Stomach (tissue), 9 donors: Measurements from ENCODE around the gene PASD1. TPM values are rescaled to one million over a fixed set of nuclear protein-coding genes. Genes with fewer than 3 reads are reported as not detected.

ENCODE experiments used
- DNase-seq, 2 donors: peaks; one replicate each; pipeline versions ENCODE4 v3.0.0 to v3.0.0-alpha.2; 2013 to 2019
- H3K27ac ChIP-seq, 5 donors: fragments of 200-600 bp in 4 of 5; sonication (generic) in 4 of 5; one replicate each; pipeline ENCODE4 v1.5.1; 2013 to 2019; ENCODE audit warnings: mild to moderate bottlenecking in 1 of 5, moderate library complexity in 1 of 5
- H3K27me3 ChIP-seq, 3 donors: fragments of 200-600 bp; sonication (generic); one replicate each; pipeline ENCODE4 v1.5.1; 2017 to 2019; ENCODE audit warnings: mixed run types in 1 of 3
- H3K36me3 ChIP-seq, 4 donors: fragments of 200-600 bp; sonication (generic); 1 replicate in 3 of 4; 2 replicates in 1 of 4; pipeline ENCODE4 v1.5.1; 2016 to 2019
- H3K4me1 ChIP-seq, 4 donors: fragments of 200-600 bp; sonication (generic); one replicate each; pipeline ENCODE4 v1.5.1; 2016 to 2019
- H3K4me3 ChIP-seq, 4 donors: fragments of 200-600 bp; sonication (generic) in 3 of 4; one replicate each; pipeline ENCODE4 v1.5.1; 2016 to 2019; ENCODE audit warnings: mild to moderate bottlenecking in 1 of 4
- H3K9me3 ChIP-seq, 4 donors: fragments of 200-600 bp; sonication (generic); one replicate each; pipeline ENCODE4 v1.5.1; 2016 to 2019
- EP300 ChIP-seq: sonication (generic); formaldehyde crosslinking; IDR thresholded peaks from one replicate; pipeline ENCODE4 v1.6.1; 2017; ENCODE audit warnings: antibody characterized with exemption
- POLR2A ChIP-seq, 4 donors: fragments of 450-650 bp; IDR thresholded peaks; one replicate each; pipeline ENCODE4 v1.6.1; 2016; ENCODE audit warnings: antibody characterized with exemption in 4 of 4, control low read depth in 2 of 4, mild to moderate bottlenecking in 1 of 4, moderate library complexity in 1 of 4
- POLR2AphosphoS5 ChIP-seq, 3 donors: sonication (generic); formaldehyde crosslinking; IDR thresholded peaks; one replicate each; pipeline ENCODE4 v1.6.1; 2016; ENCODE audit warnings: antibody characterized with exemption in 3 of 3
- WGBS, 5 donors: extraction: QIAGEN DNeasy Blood & Tissue Kit in 3 of 5; methylation state at CpG; one replicate each; pipeline versions ENCODE4 v1.1.5 to v1.1.7; 2013 to 2018; 5-methylcytosine and 5-hydroxymethylcytosine counted together
- intact Hi-C: fragments of 100-400 bp; cut with DNase I; formaldehyde crosslinking; loops from one replicate; pipeline ENCODE4 v1.15.1; 2023; ENCODE audit warnings: low total_unique reads
- polyA plus RNA-seq, 3 donors: library from polyadenylated mRNA; stranded (reverse); fragments of 200-250 nt; gene quantifications; one replicate each; pipeline ENCODE4 v1.2.3, GENCODE V29; 2013
- total RNA-seq, 5 donors: library from RNA; depleted of rRNA; stranded (reverse); fragments of >200 nt; gene quantifications; one replicate each; pipeline versions ENCODE4 v1.1.0 to v1.2.3, GENCODE V29; 2014 to 2016
- TF ChIP-seq, protein P1 (sequence below), 7 experiments: fragments of 450-650 bp in 4 of 7; fragments of 200-600 bp in 3 of 7; sonication (generic) in 3 of 7; IDR thresholded peaks; one replicate each; pipeline ENCODE4 v1.5.1; 2016 to 2019; ENCODE audit warnings: antibody characterized with exemption in 7 of 7, control low read depth in 2 of 7, mild to moderate bottlenecking in 1 of 7
- donor health status: healthy with polysubstance abuse.
- donor health status: Bipolar disorder and iron deficiency.
- donor health status: healthy.

Gene PASD1
- total and polyA plus RNA-seq, 8 donors, result not detected

DNA sequence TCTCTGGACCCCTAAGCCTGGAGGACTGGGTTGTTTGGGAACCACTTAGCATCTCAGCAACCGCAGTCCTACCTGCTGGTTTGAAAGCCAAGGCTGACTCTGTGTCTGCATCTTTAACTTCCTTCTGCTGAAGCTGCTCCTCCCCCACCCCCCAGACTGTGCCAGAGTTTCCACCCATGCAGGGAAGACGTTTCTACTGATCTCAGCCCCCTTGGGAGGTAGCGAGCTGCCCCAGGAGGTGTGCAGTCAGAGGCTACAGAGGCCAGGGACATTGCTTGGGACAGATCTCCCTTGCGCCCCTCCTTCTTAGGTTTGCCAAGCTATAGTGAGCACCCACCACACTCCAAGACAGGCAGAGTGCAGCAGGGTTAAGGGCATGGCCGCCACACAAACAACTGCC is 147.7 kb downstream of the PASD1 start:
- no peaks in the 10 kb centered on the region for H3K4me1 ChIP-seq
- intact Hi-C loops, result no loop called here
- DNase-seq, result no peak
- TF ChIP-seq POLR2A (IDR thresholded peaks at IDR 0.05), result no peak
- TF ChIP-seq POLR2AphosphoS5 (IDR thresholded peaks at IDR 0.05), result no peak
- TF ChIP-seq EP300, result no peak
- TF ChIP-seq, protein P1, sequence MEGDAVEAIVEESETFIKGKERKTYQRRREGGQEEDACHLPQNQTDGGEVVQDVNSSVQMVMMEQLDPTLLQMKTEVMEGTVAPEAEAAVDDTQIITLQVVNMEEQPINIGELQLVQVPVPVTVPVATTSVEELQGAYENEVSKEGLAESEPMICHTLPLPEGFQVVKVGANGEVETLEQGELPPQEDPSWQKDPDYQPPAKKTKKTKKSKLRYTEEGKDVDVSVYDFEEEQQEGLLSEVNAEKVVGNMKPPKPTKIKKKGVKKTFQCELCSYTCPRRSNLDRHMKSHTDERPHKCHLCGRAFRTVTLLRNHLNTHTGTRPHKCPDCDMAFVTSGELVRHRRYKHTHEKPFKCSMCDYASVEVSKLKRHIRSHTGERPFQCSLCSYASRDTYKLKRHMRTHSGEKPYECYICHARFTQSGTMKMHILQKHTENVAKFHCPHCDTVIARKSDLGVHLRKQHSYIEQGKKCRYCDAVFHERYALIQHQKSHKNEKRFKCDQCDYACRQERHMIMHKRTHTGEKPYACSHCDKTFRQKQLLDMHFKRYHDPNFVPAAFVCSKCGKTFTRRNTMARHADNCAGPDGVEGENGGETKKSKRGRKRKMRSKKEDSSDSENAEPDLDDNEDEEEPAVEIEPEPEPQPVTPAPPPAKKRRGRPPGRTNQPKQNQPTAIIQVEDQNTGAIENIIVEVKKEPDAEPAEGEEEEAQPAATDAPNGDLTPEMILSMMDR (IDR thresholded peaks at IDR 0.05), result no peak
- H3K36me3 ChIP-seq, result no peaks in the 10 kb centered on the region
- no peaks in the 10 kb centered on the region for H3K27me3 ChIP-seq
- H3K9me3 ChIP-seq, result no peaks in the 10 kb centered on the region
- H3K4me3 ChIP-seq, result no peak overlapping the region
- no peak overlapping the region for H3K27ac ChIP-seq
- WGBS, 5 donors, result 50 to 72% (median 60%) methylated on average over 5 of the region's 5 CpGs

DNA sequence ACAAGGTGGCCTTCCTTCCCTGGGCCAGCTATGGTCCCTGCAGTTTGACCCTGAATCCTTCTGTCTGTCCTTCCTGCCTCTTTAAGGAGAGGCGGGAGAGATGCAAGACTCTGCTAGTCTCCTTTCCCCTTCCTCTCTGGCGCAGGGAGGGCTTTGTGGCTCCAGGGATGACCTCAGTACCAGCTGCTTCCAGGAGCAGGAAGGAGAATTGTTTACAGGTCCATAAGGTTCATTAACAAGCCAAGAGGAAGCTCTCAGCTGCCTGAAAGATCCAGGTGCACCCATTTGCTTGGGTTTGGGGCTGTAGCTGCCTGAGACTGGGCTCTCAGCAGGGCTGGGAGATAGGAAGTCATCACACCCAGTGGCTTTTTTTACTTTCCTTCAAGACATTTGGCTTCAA is 148.3 kb downstream of the PASD1 start:
- no peak overlapping the region for H3K27ac ChIP-seq
- H3K4me1 ChIP-seq, result no peaks in the 10 kb centered on the region
- WGBS, 5 donors, result 6 to 51% (median 17%) methylated on average over 1 to 2 of the region's 2 CpGs
- no peaks in the 10 kb centered on the region for H3K36me3 ChIP-seq
- peak in 1 of 2 donors; percentile 51 for DNase-seq
- no peaks in the 10 kb centered on the region for H3K27me3 ChIP-seq
- intact Hi-C loops, result no loop called here
- H3K9me3 ChIP-seq, result no peaks in the 10 kb centered on the region
- no peak overlapping the region for H3K4me3 ChIP-seq
- no peak for TF ChIP-seq EP300
- TF ChIP-seq POLR2AphosphoS5 (IDR thresholded peaks at IDR 0.05), result no peak
- no peak for TF ChIP-seq POLR2A (IDR thresholded peaks at IDR 0.05)
- TF ChIP-seq, protein P1 (IDR thresholded peaks at IDR 0.05), result no peak

DNA sequence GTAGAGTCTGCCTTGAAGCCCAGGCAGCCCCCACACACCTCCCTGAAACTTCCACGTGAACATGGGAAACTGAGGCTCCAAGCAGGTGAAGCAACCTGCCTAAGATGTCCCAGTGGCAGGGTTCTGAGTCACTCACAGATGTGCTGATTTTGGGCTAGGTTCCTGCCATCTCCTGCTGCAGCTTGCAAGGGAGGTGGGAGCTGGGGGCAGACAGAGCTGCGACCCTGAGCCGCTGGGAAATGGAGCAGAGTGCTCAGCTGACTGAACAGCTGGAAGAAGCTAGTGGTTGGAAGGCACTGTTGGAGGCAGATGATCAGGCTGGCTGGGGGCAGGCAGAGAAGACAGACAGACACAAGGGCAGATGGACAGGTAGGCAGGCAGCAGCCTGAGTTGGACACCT is 148.8 kb downstream of the PASD1 start:
- Histone ChIP-seq H3K27me3 (no peaks in the 10 kb centered on the region), H3K4me3 (no peak overlapping the region), H3K4me1 (no peaks in the 10 kb centered on the region), H3K9me3 (no peaks in the 10 kb centered on the region), H3K27ac (no peak overlapping the region), H3K36me3 (no peaks in the 10 kb centered on the region)
- DNase-seq, result no peak
- intact Hi-C loops, result no loop called here
- WGBS, 5 donors, result 59 to 73% (median 62%) methylated on average over 3 of the region's 3 CpGs
- TF ChIP-seq, protein P1 (IDR thresholded peaks at IDR 0.05), result no peak
- no peak for TF ChIP-seq POLR2AphosphoS5 (IDR thresholded peaks at IDR 0.05)
- no peak for TF ChIP-seq POLR2A (IDR thresholded peaks at IDR 0.05)
- no peak for TF ChIP-seq EP300

DNA sequence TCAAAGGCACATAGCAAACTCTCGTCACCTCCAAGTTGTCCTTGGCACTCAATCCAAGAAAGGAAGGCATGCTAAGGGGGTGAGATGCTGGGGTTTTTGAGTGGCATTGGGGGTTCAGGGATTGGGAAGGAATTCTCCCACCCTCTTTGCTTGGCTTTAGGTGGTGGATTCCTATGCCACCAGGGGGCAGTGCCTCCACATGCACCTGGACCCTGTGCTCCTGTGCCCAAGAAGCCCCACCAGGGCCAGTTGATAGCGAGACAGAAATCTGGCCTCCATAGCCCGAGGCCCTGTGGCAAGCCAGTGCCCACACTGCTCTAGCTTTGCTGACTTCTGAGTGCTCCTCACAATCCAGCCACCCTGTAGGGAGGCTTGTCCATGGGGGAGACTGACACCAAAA is 150.4 kb downstream of the PASD1 start:
- no peak for TF ChIP-seq POLR2A (IDR thresholded peaks at IDR 0.05)
- TF ChIP-seq, protein P1 (IDR thresholded peaks at IDR 0.05), result peak in 3 of 7 experiments; percentile 18 to 32 (median 29)
- H3K9me3 ChIP-seq, result no peaks in the 10 kb centered on the region
- no peak overlapping the region for H3K4me3 ChIP-seq
- 40 to 63% (median 52%) methylated on average over 3 of the region's 3 CpGs; no CpG with 5 or more reads in 1 of the 5 donors for WGBS, 5 donors
- peak in 1 of 2 donors; percentile 32 for DNase-seq
- H3K4me1 ChIP-seq, result no peaks in the 10 kb centered on the region
- intact Hi-C loops, result no loop called here
- no peaks in the 10 kb centered on the region for H3K27me3 ChIP-seq
- no peak overlapping the region for H3K27ac ChIP-seq
- no peaks in the 10 kb centered on the region for H3K36me3 ChIP-seq
